Limb (tissue), 2 donors: ENCODE measurements around the gene SPEM2.
A peak's percentile ranks its signal among the peaks of the same experiment; 100 is the strongest.

Experiments
- DNase-seq, 2 donors: peaks; one replicate each; pipeline ENCODE4 v3.0.0-alpha.2; 2016; ENCODE audit errors: extremely low spot score in 2 of 2

SPEM2 gene

DNA sequence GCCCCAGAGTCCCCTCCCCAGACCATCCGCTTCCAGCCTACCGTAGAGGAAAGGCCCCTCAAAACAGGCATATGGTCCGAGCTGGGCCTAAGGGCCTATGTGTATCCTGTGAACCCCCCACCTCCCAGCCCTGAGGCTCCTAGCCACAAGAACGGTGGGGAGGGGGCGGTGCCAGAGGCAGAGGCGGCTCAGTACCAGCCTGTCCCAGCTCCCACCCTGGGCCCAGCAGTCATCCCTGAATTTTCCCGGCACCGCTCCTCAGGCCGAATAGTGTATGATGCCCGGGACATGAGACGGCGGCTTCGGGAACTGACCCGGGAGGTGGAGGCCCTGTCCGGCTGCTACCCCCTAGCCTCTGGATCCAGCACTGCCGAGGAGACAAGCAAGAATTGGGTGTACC, 4.2 kb upstream of the SPEM2 start:
- no peak for DNase-seq

DNA sequence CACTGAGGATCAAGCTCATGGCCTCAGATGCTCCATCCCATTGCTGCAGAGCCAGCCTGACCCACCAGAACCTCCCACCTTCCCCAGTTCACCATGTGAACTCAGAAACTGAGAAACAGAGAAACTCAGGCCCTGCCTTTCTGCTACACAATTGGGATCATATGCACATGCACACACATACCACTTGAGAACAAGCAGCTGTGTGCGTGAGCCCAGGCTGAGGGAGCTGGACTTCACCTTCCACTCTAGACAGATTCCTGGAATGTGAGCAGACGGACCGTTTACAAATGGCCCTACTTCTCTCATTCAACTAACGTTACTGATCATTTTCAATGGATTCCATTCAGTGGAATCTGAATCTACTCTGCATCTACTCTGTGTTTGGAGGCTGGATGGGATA, 1.7 kb upstream of the SPEM2 start:
- DNase-seq: no peak

DNA sequence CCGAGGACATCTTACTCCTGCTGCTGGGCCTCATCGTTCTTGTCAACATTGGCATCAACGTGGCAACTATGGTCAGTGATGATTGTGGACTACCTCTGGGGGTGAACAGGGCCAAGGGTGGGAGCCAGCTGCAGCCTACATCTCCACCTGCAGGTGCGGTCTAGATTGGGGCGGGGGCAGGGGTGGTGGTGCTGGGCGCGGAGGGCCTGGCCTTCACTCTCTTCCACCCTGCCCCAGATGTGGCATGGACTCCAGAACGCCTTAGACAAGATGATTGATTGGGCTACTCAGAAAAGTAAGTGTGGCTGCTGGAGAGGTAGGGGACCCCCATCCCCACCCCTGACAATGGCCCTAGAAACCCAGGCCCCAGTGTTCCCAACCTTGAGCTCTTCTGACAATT, 340 bp downstream of the SPEM2 start:
- no peak for DNase-seq

DNA sequence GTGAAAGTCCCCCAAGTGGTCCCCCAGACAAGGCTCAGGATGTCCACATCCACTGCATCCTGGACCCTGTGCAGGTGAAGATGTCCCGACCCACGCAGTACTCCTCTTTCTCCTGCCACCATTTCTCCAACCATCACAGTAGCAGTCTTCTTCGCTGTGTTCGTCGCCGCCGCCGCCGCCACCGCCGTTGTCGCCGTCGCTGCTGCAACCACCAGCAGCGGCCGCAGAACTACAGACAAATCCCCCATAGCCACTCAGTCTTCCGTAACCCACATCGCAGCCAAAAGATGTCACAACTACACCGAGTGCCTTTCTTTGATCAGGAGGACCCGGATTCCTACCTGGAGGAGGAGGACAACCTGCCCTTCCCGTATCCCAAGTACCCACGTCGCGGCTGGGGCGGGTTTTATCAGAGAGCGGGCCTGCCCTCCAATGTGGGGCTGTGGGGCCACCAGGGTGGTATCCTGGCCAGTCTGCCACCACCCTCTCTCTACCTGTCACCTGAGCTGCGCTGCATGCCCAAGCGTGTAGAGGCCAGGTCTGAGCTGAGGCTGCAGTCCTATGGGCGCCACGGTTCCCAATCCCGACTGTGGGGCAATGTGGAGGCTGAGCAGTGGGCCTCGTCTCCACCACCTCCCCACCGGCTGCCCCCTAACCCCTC, 917 bp downstream of the SPEM2 start:
- DNase-seq: no peak

DNA sequence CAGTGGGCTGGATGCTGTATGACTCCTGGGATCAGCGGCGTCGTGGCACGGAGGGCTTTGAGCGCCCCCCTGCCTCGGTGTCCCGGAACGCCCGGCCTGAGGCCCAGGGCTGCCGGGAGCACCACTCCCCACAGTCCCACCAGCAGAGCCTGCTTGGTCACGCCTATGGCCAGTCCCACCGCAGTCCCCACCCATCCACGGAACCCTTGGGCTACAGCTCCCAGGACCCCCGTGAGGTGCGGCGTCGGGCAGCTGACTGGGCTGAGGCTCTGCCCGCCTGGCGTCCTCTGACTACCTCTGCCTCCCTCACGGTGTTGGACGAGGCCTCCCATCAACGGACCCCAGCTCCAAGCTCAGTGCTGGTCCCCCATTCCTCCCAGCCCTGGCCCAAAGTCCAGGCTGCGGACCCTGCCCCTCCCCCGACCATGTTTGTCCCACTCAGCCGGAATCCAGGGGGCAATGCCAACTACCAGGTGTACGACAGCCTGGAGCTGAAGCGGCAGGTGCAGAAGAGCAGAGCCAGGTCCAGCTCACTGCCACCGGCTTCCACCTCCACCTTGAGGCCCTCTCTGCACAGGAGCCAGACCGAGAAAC, 1.6 kb downstream of the SPEM2 start:
- no peak for DNase-seq

DNA sequence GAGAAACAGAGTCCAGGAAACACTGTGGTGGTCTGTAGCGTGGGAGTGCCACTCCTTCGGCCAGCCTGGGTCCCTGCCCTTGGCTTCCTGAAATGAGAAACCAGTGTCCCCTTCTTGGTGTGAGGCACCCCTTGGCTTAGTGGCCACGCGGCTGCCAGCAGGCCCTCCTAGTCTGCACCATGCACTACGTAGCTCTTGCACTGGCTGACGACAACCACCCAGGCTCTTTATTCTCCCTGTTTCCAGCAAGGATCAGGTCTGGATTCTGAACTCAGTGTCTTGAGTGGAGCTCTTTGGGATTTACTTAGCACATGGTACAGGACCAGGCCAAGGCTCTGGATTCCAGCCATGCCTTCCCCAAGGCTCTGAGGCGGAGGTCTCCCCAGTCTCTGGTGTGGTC, 2.1 kb downstream of the SPEM2 start:
- no peak for DNase-seq

DNA sequence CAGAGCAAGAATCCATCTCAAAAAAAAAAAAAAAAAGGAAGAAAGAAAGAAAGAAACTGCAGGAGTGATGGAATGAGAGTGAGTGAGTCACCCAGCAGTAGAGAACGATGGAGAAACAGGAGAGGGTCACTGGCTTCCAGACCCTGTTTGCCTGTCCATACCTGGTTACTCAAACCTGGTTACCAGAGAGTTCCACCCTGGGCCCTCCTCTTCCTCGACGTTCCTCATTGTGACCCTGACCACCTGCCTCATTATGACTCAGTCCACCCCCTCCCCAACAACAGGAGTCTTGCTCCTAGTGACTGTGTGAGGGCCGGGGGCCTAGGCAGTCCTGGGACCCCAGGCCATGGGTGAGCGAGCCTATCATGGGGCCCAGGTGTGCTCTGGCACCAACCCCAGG, 3.1 kb downstream of the SPEM2 start, which contains the start of gene SPEM3:
SPEM3 (plus strand) TSS at position 301 of the 400 bp plus-strand sequence; CDS start at position 347, 46 bp downstream.
- DNase-seq: no peak

DNA sequence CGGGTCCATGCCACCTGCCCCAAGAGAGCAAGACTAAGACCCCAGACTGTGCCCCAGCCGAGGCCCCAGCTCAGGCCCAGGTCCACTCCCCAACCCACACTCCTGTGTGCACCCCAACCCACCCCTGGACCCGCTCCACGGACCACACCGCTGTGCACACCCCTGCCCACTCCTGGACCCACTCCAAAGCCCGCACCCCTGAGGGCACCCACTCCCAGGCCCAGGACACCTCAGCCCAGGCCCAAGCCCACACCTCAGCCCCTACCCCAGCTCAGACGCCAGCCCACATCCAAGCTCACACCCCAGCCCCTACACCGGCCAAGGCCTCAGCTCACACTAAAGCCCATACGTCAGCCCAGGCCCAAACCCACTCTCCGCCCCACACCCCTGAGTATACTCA, 4.3 kb downstream of the SPEM2 start:
- no peak for DNase-seq

DNA sequence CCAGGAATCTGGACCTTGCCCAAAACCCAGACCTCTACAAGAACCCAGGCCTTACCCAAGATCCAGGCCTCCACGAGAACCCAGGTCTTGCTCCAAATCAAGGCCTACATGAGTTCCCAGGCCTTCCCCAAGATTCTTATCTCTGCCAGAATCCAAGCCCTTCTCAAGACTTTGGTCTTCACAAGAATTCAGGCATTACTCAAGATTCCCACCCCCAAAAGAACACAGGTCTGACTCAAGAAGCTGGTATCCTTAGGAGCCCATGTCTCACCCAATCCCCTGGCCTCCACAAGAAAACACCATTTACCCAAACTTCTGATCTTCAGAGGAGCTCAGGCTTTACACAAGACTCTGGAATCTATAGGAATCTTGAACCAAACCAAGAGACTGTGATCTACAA, 5.8 kb downstream of the SPEM2 start:
- DNase-seq: no peak

DNA sequence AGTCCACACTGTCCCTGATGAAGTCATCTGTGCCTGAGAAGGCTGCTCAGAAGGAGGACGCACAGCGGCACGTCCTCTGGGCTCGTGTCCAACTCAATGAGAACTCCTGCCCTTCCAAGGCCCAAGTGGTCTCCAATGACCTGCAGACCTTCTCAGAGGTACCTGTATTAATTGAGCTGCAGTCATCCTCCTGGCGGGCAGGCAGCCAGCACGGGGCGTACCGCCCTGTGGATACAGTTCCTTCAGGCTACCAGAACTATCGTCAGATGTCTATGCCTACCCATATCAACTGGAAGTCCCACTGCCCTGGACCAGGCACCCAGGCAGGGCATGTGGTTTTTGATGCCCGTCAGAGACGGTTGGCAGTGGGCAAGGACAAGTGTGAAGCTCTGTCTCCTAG, 6.9 kb downstream of the SPEM2 start:
- DNase-seq: no peak

DNA sequence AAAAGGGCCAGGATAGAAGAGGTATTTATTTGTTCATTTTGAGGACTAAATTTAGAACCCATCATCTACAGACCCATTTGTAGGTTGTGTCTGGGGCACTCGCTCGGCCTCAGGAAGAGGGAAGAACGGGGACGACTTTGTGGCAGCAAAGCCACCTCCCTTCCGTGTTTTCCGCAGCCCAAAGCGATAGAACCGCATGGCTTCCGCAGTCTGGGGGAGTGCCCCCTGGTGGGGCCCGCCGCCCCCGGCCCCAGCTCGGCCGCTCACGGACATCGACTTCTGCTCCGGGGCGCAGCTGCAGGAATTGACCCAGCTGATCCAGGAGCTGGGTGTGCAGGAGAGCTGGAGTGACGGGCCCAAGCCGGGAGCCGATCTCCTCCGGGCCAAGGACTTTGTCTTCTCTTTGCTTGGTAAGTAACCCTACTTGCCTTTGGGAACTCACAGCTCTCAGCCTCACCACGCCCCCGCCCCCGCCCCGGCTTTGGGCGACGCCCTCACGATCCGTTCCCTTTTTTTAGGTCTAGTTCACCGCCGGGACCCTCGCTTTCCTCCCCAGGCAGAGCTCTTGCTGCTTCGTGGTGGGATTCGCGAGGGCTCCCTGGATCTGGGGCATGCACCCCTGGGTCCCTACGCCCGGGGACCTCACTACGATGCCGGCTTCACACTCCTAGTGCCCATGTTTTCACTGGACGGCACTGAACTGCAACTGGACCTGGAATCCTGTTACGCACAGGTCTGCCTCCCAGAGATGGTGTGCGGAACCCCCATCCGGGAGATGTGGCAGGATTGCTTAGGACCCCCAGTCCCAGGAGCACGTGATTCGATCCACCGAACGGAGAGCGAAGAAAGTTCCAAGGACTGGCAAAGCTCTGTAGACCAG, 10.5 kb downstream of the SPEM2 start:
- DNase-seq: peak in 1 of 2 donors; percentile 69

DNA sequence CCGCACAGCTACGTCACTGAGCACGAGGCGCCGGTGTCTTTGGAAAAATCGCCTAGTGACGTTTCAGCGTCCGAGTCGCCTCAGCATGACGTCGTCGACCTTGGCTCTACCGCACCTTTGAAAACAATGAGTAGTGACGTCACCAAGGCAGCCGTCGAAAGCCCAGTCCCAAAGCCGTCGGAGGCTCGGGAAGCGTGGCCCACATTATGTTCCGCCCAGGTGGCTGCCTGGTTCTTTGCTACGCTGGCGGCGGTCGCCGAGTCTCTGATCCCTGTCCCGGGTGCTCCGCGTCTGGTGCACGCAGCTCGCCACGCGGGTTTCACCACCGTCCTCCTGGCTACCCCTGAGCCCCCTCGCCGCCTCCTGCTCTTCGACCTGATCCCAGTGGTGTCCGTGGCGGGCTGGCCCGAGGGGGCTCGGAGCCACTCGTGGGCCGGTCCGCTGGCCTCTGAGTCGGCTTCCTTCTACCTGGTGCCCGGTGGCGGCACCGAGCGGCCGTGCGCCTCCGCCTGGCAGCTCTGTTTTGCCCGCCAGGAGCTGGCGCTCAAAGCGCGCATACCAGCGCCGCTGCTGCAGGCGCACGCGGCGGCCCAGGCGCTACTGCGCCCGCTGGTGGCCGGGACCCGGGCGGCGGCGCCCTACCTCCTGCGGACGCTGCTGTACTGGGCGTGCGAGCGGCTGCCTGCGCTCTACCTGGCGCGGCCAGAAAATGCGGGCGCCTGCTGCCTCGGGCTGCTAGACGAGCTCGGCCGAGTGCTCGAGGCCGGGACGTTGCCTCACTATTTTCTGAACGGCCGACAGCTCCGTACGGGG, 11.3 kb downstream of the SPEM2 start:
- peak; percentile 69 to 85 for DNase-seq

DNA sequence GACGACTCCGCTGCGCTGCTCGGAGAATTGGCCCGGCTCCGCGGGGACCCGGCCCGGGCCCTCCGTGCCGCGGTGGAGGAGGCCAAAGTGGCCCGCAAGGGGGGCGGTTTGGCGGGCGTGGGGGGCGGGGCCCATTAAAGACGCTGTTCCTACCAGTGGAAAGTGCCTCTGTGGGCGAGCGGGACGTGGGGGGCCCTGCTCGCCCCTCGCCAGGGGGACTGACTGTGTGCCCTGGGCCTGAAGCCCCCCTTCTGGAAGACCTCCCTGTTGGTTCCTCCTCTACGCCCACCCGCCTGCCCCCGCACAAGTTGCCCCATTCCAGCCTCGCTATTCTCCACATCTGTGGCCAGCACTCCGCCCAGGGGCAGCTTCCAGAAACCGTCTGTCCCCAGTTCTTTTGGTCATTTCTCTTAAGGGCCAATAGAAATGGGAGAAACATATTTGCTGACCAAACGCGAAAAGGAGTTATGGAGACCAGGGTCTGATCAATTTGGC, 12.0 kb downstream of the SPEM2 start:
- DNase-seq: no peak

DNA sequence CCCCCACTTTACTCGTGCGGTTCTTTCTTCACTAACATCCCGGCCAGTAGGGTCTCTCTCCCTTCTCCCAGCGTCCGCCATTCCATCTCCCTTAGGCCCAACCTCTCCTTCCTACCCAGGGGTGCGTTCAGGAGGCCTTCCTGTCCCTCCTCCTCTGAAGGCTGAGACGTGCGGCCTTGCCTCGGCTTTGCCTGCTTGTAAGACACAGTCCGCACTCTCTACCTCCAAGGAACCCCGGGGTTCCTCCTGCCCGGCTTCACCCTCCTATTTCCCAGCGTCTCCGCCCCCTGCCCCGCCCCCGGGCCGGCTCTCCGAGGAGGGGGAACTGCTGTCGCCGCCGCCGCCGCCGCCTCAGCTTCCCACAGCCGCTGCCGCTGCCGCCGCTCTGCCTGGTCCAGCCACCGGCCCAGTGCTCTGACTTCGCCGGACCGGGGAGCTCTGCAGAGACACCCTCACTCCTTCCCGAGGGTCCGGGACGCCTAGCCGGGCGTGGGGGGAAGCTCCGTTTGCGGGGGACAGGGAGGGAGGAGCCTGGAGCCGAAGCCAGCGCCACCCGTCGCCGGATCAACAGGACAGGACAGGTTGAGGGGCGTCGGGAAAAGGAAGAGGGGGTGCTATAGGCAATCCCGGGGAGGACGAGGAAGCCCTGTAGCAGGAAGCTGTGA, 12.7 kb downstream of the SPEM2 start:
- peak in 1 of 2 donors; percentile 79 for DNase-seq

DNA sequence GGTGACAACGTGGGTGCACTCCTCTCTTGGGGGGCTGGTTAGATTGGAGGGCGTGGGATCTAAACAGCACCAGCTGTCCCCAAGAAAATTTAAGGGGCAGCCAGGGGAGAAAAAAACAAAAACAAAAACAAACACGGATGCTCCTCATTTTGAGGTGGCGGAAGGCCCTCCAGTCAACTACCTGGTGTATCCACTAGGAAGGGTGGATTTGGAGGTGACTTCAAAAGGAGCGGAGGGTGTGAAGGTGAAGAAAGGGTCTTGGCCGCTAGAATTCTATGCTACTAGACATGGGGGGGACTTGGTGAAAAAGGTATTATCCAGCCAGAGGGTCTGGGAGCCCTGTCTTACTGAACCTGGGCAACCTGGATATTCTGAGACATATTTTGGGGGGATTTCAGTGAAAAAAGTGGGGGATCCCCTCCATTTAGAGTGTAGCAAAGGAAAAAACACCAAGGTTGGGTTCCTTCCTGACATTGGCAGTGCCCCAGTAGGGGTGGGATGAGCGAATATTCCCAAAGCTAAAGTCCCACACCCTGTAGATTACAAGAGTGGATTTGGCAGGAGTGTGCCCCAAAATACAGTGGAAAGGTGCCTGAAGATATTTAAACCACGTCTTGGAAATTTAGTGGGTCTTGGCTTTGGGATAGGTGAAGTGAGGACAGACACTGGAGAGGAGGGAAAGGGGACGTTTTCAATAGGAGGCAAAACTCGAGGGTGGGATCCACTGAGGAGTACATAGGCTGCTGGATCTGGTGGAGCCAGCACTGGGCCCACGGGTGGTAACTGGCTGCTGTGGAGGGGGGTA, 13.4 kb downstream of the SPEM2 start:
- no peak for DNase-seq

DNA sequence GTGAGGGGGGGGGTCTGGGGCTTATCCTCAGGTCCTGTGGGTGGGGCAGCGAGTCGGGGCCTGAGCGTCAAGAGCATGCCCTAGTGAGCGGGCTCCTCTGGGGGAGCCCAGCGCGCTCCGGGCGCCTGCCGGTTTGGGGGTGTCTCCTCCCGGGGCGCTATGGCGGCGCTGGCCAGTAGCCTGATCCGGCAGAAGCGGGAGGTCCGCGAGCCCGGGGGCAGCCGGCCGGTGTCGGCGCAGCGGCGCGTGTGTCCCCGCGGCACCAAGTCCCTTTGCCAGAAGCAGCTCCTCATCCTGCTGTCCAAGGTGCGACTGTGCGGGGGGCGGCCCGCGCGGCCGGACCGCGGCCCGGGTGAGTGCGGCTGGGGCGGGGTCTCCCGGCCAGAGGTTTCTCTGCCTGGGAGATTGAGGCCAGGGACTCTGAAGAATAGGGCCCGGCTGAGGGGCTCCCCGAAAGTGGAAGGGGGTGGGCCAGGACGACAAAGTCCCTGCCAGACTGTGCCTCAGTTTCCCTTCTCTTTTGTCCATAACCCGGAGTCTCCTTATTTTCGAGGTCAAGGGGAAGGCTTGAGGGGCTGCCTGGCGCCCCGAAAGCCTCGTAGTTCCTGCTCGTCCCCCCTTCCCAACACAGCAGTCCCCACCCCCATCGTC, 14.2 kb downstream of the SPEM2 start, which contains the start of gene FGF11:
FGF11 (plus strand) TSS at position 51 of the 651 bp plus-strand sequence; CDS start at position 160, 109 bp downstream.
- DNase-seq: peak in 1 of 2 donors; percentile 51

DNA sequence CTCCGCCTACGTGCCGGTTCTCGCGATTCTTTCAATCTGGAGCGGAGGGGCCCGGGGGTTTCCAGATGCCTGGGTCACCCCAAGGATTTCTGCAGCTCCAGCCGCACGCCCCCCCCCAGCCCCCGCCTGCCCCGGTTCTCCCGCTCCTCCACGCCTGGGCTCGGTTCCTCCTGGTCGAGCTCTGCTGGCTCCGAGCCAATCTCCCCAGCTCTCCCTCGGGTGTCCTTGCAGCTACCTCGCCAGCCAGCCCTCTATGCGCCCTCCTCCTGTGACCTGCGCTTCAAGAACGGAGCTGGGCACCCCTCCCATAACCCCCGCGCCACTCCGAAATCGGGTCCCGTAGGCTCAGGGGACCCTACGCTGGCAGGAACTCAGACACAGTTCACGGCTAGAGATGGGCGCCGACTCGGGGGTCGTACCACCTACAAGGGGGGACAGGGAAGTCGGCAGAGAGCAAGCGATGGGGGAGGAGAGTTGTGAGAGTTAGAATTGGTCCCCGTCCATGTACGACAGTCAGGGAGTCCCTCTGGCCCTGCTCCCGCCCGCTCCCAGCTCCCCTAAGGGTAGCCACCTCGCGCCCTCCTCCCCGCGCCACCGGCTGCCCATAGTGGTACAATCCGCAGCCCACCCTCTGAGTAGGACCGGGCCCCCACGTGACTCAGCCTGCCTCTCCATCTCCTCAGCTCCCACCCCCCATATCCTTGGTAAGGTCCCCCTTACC, 14.9 kb downstream of the SPEM2 start:
- DNase-seq: peak in 1 of 2 donors; percentile 86

DNA sequence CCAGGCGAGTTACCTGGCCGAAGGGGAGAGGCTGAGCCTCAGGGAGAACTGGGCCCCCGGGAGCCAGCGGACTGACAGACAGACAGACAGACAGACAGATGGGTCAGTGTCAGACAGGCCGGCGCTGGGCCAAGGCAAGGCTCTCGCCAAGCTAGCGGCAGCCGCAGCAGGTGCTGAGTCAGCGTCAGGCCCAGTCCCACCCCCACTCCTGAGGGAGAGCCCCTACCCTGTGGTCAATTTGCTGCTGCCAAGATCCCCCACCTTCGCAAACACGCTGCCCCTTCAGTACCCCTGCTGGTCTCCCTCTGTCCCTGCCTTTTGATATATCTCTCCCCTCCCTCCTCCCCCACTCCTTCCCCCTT, 15.4 kb downstream of the SPEM2 start:
- peak in 1 of 2 donors; percentile 55 for DNase-seq

DNA sequence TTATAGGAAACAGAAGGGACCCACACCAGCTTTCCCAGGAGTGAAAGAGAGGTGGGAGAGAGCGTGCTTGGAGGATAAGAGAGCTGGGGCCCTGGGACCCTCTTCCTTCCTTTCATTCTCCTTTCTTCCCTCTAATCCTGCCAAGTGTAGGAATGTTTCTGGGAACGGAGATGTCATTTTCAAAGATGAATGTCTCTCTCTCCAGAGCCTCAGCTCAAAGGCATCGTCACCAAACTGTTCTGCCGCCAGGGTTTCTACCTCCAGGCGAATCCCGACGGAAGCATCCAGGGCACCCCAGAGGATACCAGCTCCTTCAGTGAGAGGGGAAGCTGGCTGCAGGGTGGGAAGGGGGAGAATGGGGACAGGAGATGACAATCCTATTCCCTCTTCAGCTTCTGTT, 15.8 kb downstream of the SPEM2 start:
- DNase-seq: no peak
